CD4-positive, alpha-beta T cell (primary cell): Measurements from ENCODE around the gene TCF12. TPM values are rescaled to one million over a fixed set of nuclear protein-coding genes. Genes with fewer than 3 reads are reported as not detected.

Experiments used
- ATAC-seq: fragments of 200-7000 bp; cut with Tn5 transposase; one replicate; pipeline ENCODE4 v1.10.0; 2022; ENCODE audit warnings: mild to moderate bottlenecking; ENCODE audit not compliant: poor library complexity
- CTCF ChIA-PET: fragments of 350-600 bp; sonication (Branson Sonifier 250); formaldehyde crosslinking; loops from one replicate; lab custom pipeline; 2021; ENCODE audit warnings: antibody characterized with exemption, inconsistent platforms; lab: Charles Lee
- POLR2A ChIA-PET: fragments of 350-600 bp; sonication (Branson Sonifier 250); formaldehyde crosslinking; loops from one replicate; lab custom pipeline; 2021; ENCODE audit warnings: antibody characterized with exemption, inconsistent platforms; lab: Charles Lee
- DNase-seq, 14 experiments: peaks; one replicate each; pipeline ENCODE4 v3.0.0-alpha.2; 2013 to 2020; ENCODE audit warnings: mixed read lengths in 2 of 14
- H3K27ac ChIP-seq, 2 donors: one replicate each; pipeline versions ENCODE4 v1.5.1 to v1.7.0; 2013; ENCODE audit warnings: low read length in 2 of 2, low read depth in 1 of 2, mild to moderate bottlenecking in 1 of 2
- H3K27me3 ChIP-seq, 2 experiments: 1 replicate in 1 of 2; 2 replicates in 1 of 2; pipeline versions ENCODE4 v1.6.1 to v1.7.0; 2013; ENCODE audit warnings: low read length in 2 of 2, control low read depth in 1 of 2, mild to moderate bottlenecking in 1 of 2, moderate library complexity in 1 of 2; ENCODE audit not compliant: insufficient read depth in 2 of 2, control insufficient read depth in 1 of 2
- H3K36me3 ChIP-seq: one replicate; pipeline ENCODE4 v1.6.1; 2013; ENCODE audit warnings: low read length, control low read depth; ENCODE audit not compliant: insufficient read depth
- H3K4me1 ChIP-seq: one replicate; pipeline ENCODE4 v1.6.1; 2013; ENCODE audit warnings: low read length, control low read depth; ENCODE audit not compliant: insufficient read depth
- H3K4me3 ChIP-seq: one replicate; pipeline ENCODE4 v1.5.1; 2013; ENCODE audit warnings: mild to moderate bottlenecking, low read length, moderate library complexity
- H3K9me3 ChIP-seq, 2 experiments: 1 replicate in 1 of 2; 2 replicates in 1 of 2; pipeline versions ENCODE4 v1.6.1 to v1.7.0; 2013; ENCODE audit warnings: low read length in 2 of 2, mild to moderate bottlenecking in 2 of 2, control low read depth in 1 of 2, moderate library complexity in 1 of 2; ENCODE audit not compliant: control insufficient read depth in 1 of 2, insufficient read depth in 1 of 2
- H3K27ac Mint-ChIP-seq: one replicate; pipeline ENCODE4 v1.8.0; 2020; ENCODE audit warnings: mixed read lengths
- H3K27me3 Mint-ChIP-seq: one replicate; pipeline ENCODE4 v1.8.0; 2021; ENCODE audit warnings: mixed read lengths
- H3K36me3 Mint-ChIP-seq: one replicate; pipeline ENCODE4 v1.8.0; 2021; ENCODE audit warnings: low read depth, mixed read lengths
- H3K4me1 Mint-ChIP-seq: one replicate; pipeline ENCODE4 v1.8.0; 2021; ENCODE audit warnings: low read depth, mixed read lengths
- H3K4me3 Mint-ChIP-seq: one replicate; pipeline ENCODE4 v1.8.0; 2020; ENCODE audit warnings: mild to moderate bottlenecking, mixed read lengths
- H3K9me3 Mint-ChIP-seq: one replicate; pipeline ENCODE4 v1.8.0; 2020; ENCODE audit warnings: mixed read lengths
- CTCF ChIP-seq: fragments of 200-600 bp; IDR thresholded peaks from one replicate; pipeline ENCODE4 v1.8.0; 2022; ENCODE audit warnings: antibody characterized with exemption, mild to moderate bottlenecking
- intact Hi-C, 2 experiments: fragments of 100-400 bp; cut with DNase I in 1 of 2; cut with micrococcal nuclease in 1 of 2; formaldehyde crosslinking; loops; one replicate each; pipeline versions ENCODE4 v1.15.1 to v1.9.0; 2023 to 2025; cut with DNase I, micrococcal nuclease
- total RNA-seq, 174 experiments: library from RNA in 2 of 174; stranded (reverse) in 2 of 174; gene quantifications; one replicate each; pipeline ENCODE4 v1.2.3 and lab custom pipeline; 2021 to 2026

TCF12 gene
- total RNA-seq, 2 experiments from 2014 or later: 54.0 TPM

GRCh38 chr15:57327985-57328471 is 409.6 kb downstream of the TCF12 start:
- POLR2A ChIA-PET: no interaction called here
- Mint-ChIP-seq H3K36me3 (no peaks in the 10 kb centered on the region), H3K4me3 (no peak overlapping the region), H3K4me1 (no peaks in the 10 kb centered on the region), H3K9me3 (no peaks in the 10 kb centered on the region), H3K27me3 (peaks cover 8% of the 10 kb centered on the region), H3K27ac (no peak overlapping the region)
- Histone ChIP-seq H3K4me3 (no peak overlapping the region), H3K27ac (no peak overlapping the region), H3K9me3 (no peaks in the 10 kb centered on the region), H3K27me3 (peaks cover 0 to 6% of the 10 kb centered on the region in 2 experiments), H3K36me3 (no peaks in the 10 kb centered on the region), H3K4me1 (no peaks in the 10 kb centered on the region)
- CTCF ChIA-PET: no interaction called here
- TF ChIP-seq CTCF: no peak
- intact Hi-C loops: no loop called here
- no peak for DNase-seq
- no peak for ATAC-seq

- intact Hi-C loops: no loop called here
- Mint-ChIP-seq H3K9me3 (no peaks in the 10 kb centered on the region), H3K27me3 (peaks cover 8% of the 10 kb centered on the region), H3K27ac (no peak overlapping the region), H3K36me3 (no peaks in the 10 kb centered on the region), H3K4me1 (no peaks in the 10 kb centered on the region), H3K4me3 (no peak overlapping the region)
- no peaks in the 10 kb centered on the region for H3K9me3 ChIP-seq
- H3K27me3 ChIP-seq: peaks cover 0 to 6% of the 10 kb centered on the region in 2 experiments
- no peak for DNase-seq
- ChIA-PET POLR2A (no interaction called here), CTCF (no interaction called here)
- H3K27ac ChIP-seq: no peak overlapping the region
- no peaks in the 10 kb centered on the region for H3K36me3 ChIP-seq
- H3K4me1 ChIP-seq: no peaks in the 10 kb centered on the region
- no peak for TF ChIP-seq CTCF
- no peak overlapping the region for H3K4me3 ChIP-seq
- no peak for ATAC-seq
Measured at GRCh38 chr15:57328479-57328878, 410.0 kb downstream of the TCF12 start.

GRCh38 chr15:57328897-57329296 is 410.5 kb downstream of the TCF12 start:
- ChIA-PET POLR2A (no interaction called here), CTCF (no interaction called here)
- intact Hi-C loops: no loop called here
- H3K27me3 Mint-ChIP-seq: peaks cover 8% of the 10 kb centered on the region
- H3K9me3 Mint-ChIP-seq: no peaks in the 10 kb centered on the region
- Histone ChIP-seq H3K4me3 (no peak overlapping the region), H3K9me3 (no peaks in the 10 kb centered on the region), H3K4me1 (no peaks in the 10 kb centered on the region), H3K36me3 (no peaks in the 10 kb centered on the region), H3K27ac (no peak overlapping the region), H3K27me3 (peaks cover 0 to 6% of the 10 kb centered on the region in 2 experiments)
- no peak for DNase-seq
- no peaks in the 10 kb centered on the region for H3K36me3 Mint-ChIP-seq
- no peak for TF ChIP-seq CTCF
- no peak overlapping the region for H3K4me3 Mint-ChIP-seq
- H3K27ac Mint-ChIP-seq: no peak overlapping the region
- no peaks in the 10 kb centered on the region for H3K4me1 Mint-ChIP-seq
- ATAC-seq: no peak
